Measurements from ENCODE around the gene SLC35G6. TPM values are rescaled to one million over a fixed set of nuclear protein-coding genes. Genes with fewer than 3 reads are reported as not detected.
A peak's percentile ranks its signal among the peaks of the same experiment; 100 is the strongest.

The SLC35G6 gene
- total and polyA plus RNA-seq, 4 donors: not detected

- Histone ChIP-seq H3K4me1 (ENCODE audit: control insufficient read depth in 5 of 5, insufficient read depth in 5 of 5, low read length in 5 of 5) (peaks cover 8 to 49% (median 19%) of the 10 kb centered on the region in 5 donors), H3K27ac (ENCODE audit: low read depth in 1 of 2, low read length in 1 of 2) (no peak overlapping the region)
Measured at GRCh38 chr17:7486181-7486580, 4.9 kb downstream of the SLC35G6 start.

GRCh38 chr17:7490144-7490543 is 8.9 kb downstream of the SLC35G6 start:
- Histone ChIP-seq H3K27me3 (ENCODE audit: control insufficient read depth in 3 of 3, insufficient read depth in 3 of 3, low read length in 2 of 3) (no peaks in the 10 kb centered on the region), H3K9me3 (ENCODE audit: control insufficient read depth in 4 of 4, insufficient read depth in 3 of 4, low read length in 3 of 4) (no peaks in the 10 kb centered on the region), H3K4me3 (no peak overlapping the region), H3K9ac (ENCODE audit: insufficient read depth in 1 of 2, low read length in 2 of 2) (no peak overlapping the region), H3K36me3 (ENCODE audit: control insufficient read depth in 4 of 4, insufficient read depth in 4 of 4, low read length in 4 of 4) (no peaks in the 10 kb centered on the region), H3K4me1 (ENCODE audit: control insufficient read depth in 5 of 5, insufficient read depth in 5 of 5, low read length in 5 of 5) (peaks cover 9 to 29% (median 10%) of the 10 kb centered on the region in 5 donors), H3K27ac (ENCODE audit: low read depth in 1 of 2, low read length in 1 of 2) (no peak overlapping the region)
- DNase-seq (no peak), ATAC-seq (ENCODE audit: insufficient read depth, low FRiP score) (no peak)
- TF ChIP-seq CTCF (IDR thresholded peaks at IDR 0.05; ENCODE audit: control extremely low read depth, extremely low read depth): no peak
- WGBS, 2 donors: 77 to 83% methylated on average over 8 of the region's 8 CpGs

More at GRCh38 chr17:7486181-7486580, 4.9 kb downstream of the SLC35G6 start:
- H3K9ac ChIP-seq (ENCODE audit: insufficient read depth in 1 of 2, low read length in 2 of 2): peak overlapping the region in 1 of 2 donors; percentile 53
- no peak for TF ChIP-seq CTCF (IDR thresholded peaks at IDR 0.05; ENCODE audit: control extremely low read depth, extremely low read depth)
- no peaks in the 10 kb centered on the region for H3K9me3 ChIP-seq (ENCODE audit: control insufficient read depth in 4 of 4, insufficient read depth in 3 of 4, low read length in 3 of 4)
- peak in 2 of 3 donors; percentile 46 to 57 for DNase-seq
- no peak overlapping the region for H3K4me3 ChIP-seq
- 43 to 57% methylated on average over 3 of the region's 3 CpGs for WGBS, 2 donors
- no peak for ATAC-seq (ENCODE audit: insufficient read depth, low FRiP score)
- H3K36me3 ChIP-seq (ENCODE audit: control insufficient read depth in 4 of 4, insufficient read depth in 4 of 4, low read length in 4 of 4): no peaks in the 10 kb centered on the region
- no peaks in the 10 kb centered on the region for H3K27me3 ChIP-seq (ENCODE audit: control insufficient read depth in 3 of 3, insufficient read depth in 3 of 3, low read length in 2 of 3)

- TF ChIP-seq CTCF (IDR thresholded peaks at IDR 0.05; ENCODE audit: control extremely low read depth, extremely low read depth): no peak
- DNase-seq (no peak), ATAC-seq (ENCODE audit: insufficient read depth, low FRiP score) (no peak)
- WGBS, 2 donors: 97 to 100% methylated on average over 1 of the region's 1 CpG
- Histone ChIP-seq H3K9ac (ENCODE audit: insufficient read depth in 1 of 2, low read length in 2 of 2) (no peak overlapping the region), H3K4me3 (no peak overlapping the region), H3K4me1 (ENCODE audit: control insufficient read depth in 5 of 5, insufficient read depth in 5 of 5, low read length in 5 of 5) (peaks cover 3 to 16% (median 10%) of the 10 kb centered on the region in 5 donors), H3K27ac (ENCODE audit: low read depth in 1 of 2, low read length in 1 of 2) (no peak overlapping the region), H3K36me3 (ENCODE audit: control insufficient read depth in 4 of 4, insufficient read depth in 4 of 4, low read length in 4 of 4) (peaks cover 0 to 8% (median 4%) of the 10 kb centered on the region in 4 donors), H3K9me3 (ENCODE audit: control insufficient read depth in 4 of 4, insufficient read depth in 3 of 4, low read length in 3 of 4) (no peaks in the 10 kb centered on the region), H3K27me3 (ENCODE audit: control insufficient read depth in 3 of 3, insufficient read depth in 3 of 3, low read length in 2 of 3) (no peaks in the 10 kb centered on the region)
Measured at GRCh38 chr17:7491583-7491982, 10.3 kb downstream of the SLC35G6 start.

- Histone ChIP-seq H3K4me3 (no peak overlapping the region), H3K9me3 (ENCODE audit: control insufficient read depth in 4 of 4, insufficient read depth in 3 of 4, low read length in 3 of 4) (no peaks in the 10 kb centered on the region), H3K27ac (ENCODE audit: low read depth in 1 of 2, low read length in 1 of 2) (no peak overlapping the region), H3K27me3 (ENCODE audit: control insufficient read depth in 3 of 3, insufficient read depth in 3 of 3, low read length in 2 of 3) (no peaks in the 10 kb centered on the region), H3K9ac (ENCODE audit: insufficient read depth in 1 of 2, low read length in 2 of 2) (no peak overlapping the region), H3K4me1 (ENCODE audit: control insufficient read depth in 5 of 5, insufficient read depth in 5 of 5, low read length in 5 of 5) (peaks cover 0 to 4% (median under 1%) of the 10 kb centered on the region in 5 donors), H3K36me3 (ENCODE audit: control insufficient read depth in 4 of 4, insufficient read depth in 4 of 4, low read length in 4 of 4) (peaks cover 6 to 28% (median 19%) of the 10 kb centered on the region in 4 donors)
- ATAC-seq (ENCODE audit: insufficient read depth, low FRiP score) (no peak), DNase-seq (no peak)
- TF ChIP-seq CTCF (IDR thresholded peaks at IDR 0.05; ENCODE audit: control extremely low read depth, extremely low read depth): no peak
- WGBS, 2 donors: 95 to 97% methylated on average over 3 of the region's 3 CpGs
Measured at GRCh38 chr17:7493941-7494340, 12.7 kb downstream of the SLC35G6 start.

Measured in lung (tissue), 12 donors.